GM21717 (cell line): Measurements from ENCODE around the gene TKTL2.
A peak's percentile ranks its signal among the peaks of the same experiment; 100 is the strongest.

Experiments used
- ATAC-seq: cut with Tn5 transposase; IDR thresholded peaks from one replicate; pipeline ENCODE4 v1.9.1; 2021; ENCODE audit warnings: mild to moderate bottlenecking, moderate library complexity; ENCODE audit not compliant: unreplicated experiment

The TKTL2 gene

DNA sequence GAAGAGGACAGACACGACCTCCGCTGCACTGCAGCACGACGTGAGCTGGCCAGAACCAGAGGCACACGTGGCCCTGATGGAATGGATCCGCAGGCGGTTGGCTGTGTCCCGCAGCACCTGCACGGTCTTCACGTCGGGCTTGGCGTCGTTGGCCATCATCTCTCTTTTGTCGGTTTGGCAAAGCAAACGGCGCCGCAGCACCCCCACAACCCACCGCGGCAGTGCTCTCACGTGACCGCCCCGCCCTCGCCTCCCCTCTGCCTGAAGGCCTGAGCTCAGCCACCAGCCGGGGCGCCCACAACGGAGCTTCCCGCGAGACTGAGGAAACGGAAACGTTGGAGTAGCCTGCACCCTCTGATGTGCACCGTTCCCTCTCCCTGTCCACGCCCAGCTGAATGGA lies at the start of gene TKTL2:
TKTL2 (minus strand) TSS at position 179 of the 400 bp plus-strand sequence; CDS start at position 159, 20 bp downstream.
- ATAC-seq, result no peak

GRCh38 chr4:163515198-163515597 lies 41.6 kb upstream of the TKTL2 start:
- no peak for ATAC-seq

DNA sequence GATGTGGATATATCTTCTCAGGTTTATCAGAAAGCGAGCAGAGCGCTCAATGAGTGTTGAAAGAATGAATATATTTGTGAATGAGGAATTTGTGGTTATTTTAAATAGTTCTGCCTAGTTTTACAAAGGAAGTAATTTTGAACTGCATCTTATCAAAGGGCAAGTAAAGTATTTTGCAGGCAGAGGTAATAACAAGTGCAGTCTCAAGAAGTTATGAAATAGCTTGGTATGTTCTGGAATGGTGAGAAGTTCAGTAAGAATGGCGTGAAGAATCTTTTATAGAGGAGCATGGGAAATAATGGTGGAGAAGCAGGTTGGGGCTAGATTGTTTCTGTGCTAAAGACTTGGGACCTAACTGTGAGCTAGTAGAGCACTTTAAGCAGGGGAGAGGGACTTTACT lies 31.8 kb upstream of the TKTL2 start:
- ATAC-seq, result no peak

GRCh38 chr4:163500586-163500985 lies 27.0 kb upstream of the TKTL2 start:
- no peak for ATAC-seq

GRCh38 chr4:163495900-163496299 lies 22.3 kb upstream of the TKTL2 start:
- ATAC-seq, result peak; percentile 20

DNA sequence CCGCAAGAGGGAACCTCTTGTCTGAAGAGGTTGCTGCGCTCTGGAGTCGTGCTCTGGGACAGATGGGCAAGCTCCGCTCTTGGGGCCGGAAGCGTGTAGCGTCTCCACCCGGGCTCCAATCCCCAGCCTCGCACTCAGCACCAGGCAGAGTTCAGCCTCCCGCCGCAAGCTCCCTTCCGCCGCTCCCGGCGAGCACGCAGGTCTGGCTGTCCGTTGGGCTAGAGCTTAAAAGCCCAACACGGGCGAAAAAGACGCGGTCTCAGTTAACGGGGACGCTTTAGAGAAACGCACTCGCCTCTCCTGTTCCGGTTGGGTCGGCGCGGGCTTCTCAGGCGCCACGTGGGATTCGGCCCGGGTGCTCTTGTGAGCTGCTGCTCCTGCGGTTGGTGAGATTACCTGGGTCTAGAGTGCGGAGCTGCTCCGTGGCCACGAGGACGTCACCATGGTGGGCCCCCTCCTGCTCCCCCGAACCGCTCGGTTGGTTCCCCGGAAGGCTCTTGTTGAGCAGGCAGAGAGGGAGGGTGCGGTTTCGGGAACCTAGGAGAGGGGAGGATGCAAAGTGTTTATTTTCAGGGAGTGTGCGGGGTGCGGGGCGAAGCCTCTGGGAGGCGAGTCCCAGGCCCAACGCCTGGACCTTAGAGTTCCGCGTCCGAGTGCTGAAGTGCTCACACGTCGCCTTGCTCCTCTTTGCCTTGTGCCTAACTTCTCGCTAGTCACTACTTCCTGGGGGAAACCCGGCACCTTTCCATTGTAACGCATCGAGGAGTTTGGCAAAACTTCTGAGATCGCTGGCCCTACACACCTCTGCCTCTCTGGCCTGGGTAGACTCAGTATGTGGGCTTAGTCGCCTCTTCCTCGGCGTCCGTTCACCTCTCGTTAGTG lies 21.0 kb upstream of the TKTL2 start, which contains the start of gene TMA16:
TMA16 (plus strand) TSS at position 331 of the 882 bp plus-strand sequence; CDS start at position 443, 112 bp downstream.
- ATAC-seq, result peak; percentile 93

- peak; percentile 20 for ATAC-seq
Measured at GRCh38 chr4:163493643-163494359, 20.2 kb upstream of the TKTL2 start.

GRCh38 chr4:163492951-163493504 lies 19.5 kb upstream of the TKTL2 start:
- no peak for ATAC-seq

DNA sequence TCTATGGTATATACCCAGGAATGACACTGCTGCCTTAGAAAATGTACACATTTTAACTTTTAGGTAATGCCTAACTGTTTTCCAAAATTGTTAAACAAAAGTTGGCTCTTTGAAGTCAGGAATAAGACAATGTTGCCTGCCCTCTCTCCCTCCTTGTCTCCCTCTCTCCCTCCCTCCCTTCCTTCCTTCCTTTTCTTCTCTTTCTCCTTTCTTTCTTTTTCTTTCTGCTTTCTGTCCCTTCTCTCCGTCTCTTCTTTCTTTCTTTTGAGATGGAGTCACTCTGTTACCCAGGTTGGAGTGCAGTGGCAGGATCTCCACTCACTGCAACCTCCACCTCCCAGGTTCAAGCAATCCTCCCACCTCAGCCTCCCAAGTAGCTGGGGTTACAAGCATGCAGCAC lies 16.4 kb upstream of the TKTL2 start:
- ATAC-seq, result no peak

DNA sequence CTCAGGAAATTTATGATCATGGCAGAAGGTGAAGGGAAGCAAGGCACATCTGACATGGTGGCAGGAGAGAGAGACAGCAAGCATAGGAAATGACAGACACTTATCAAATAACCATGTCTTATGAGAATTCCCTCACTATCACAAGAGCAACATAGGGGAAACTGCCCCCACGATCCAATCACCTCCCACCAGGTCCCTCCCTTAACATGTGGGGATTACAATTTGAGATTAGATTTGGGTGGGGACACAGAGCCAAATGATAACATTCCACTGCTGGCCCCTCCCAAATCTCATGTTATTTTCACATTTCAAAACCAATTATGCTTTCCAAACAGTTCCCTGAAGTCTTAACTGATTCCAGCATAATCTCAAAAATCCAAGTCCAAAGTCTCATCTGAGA lies 12.8 kb upstream of the TKTL2 start:
- no peak for ATAC-seq

DNA sequence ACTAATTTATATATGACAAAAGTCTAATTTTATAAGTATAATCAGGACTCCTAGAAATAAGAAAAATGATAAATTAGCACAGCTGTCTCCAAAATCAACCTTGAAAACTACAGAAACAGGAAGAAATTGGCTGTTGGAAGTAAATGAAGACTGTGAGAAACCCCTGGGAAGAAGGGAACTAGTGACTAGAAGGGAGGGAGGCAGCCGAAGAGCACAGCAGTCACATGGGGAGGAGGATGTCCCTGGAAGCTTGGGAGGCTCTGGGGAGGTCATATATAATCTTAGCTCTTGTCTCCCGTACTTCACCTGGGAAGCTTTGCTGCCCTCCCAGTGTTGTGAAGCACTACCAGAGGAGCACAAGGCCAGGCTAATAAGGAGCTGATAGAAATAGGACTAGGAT lies 12.0 kb upstream of the TKTL2 start:
- no peak for ATAC-seq

DNA sequence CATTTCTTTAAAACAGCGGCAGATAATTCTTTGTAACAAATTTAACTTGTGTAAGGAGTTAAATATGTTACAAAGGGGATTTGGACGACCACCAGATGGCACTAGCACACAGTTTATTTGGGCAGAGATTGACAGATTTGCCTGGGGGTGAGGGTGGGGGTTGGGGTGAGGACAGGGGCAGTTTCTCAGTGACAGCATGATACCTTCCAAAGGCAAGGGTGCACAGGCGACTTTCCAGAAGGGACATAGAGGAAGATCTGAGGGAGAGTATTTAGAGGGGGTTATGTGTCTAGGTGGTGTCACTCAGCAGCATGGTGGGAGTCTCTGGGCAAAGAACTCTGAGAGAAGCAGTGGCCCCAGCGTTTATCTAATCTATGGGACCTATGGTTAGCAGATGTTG lies 11.4 kb upstream of the TKTL2 start:
- peak; percentile 47 for ATAC-seq

DNA sequence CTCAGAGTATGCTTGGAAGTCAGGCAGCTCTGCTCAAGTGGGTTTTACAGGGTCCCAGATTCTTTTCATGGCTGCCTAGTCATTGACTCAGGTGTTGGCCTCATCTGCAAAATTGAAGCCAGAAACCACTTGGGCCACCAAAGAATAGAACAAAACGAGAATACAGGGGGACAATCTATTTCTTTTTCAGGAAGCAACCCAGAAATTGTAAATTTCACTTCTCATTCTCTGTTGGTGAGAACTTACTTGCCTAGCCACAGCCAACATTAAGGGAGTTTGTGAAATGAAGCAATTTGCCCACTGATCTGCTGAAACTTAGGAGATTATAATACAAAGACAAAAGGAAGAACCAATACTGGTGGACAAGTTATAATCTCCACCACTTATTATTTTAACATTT lies 8.6 kb upstream of the TKTL2 start:
- peak; percentile 55 for ATAC-seq

DNA sequence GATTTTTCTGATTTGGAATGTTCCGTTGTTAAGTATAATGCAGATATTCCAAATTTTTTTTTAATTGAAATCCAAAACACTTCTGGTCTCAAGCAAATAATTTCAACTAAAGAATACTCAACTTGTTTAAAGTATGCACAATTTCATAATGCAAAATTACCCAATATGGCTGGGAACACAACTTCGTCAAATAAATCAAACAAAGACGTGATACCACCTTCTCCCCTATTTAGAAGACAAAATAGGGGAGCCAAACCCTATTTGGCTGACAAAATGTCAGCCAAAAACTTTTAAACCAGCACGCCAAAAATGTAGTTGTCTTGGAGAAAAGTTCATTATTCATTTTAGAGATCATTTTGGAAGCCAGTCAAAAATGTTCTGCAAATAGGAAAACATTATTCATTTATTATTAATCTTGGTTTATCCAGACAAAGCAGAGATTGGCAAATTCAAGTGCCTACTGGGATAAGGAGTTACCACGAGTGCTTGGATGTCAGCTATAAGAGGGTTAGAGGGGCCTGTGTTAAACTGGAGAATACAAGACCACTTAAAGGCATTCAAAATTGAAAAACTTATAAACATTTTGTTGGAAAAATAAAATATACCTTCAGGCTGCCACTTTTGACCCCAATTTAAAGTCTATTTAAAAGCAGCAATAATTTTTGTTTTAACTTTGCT lies 3.3 kb upstream of the TKTL2 start:
- ATAC-seq, result no peak

- ATAC-seq, result no peak
Measured at GRCh38 chr4:163474027-163474426, 473 bp upstream of the TKTL2 start.

DNA sequence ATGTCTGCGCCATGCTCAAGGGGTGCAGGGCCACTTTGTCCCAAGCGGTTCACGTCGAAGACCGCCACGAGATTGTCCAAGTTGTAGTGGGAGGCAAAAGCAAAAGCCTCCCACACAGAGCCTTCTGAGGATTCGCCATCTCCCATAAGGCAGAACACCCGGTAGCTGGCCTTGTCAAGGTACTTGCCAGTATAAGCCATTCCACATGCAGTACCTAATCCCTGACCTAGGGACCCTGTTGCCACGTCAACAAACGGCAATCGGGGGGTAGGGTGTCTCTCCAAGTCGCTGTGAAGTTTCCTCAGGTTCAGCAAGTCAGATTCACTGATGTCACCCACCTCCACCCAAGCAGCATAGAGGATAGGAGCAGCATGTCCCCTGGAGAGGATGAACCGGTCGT lies 424 bp downstream of the TKTL2 start:
- ATAC-seq, result no peak

- no peak for ATAC-seq
Measured at GRCh38 chr4:163470391-163470790, 3.2 kb downstream of the TKTL2 start.

- ATAC-seq, result no peak
Measured at GRCh38 chr4:163467082-163467770, 6.3 kb downstream of the TKTL2 start.

GRCh38 chr4:163462556-163462955 lies 11.0 kb downstream of the TKTL2 start:
- no peak for ATAC-seq

DNA sequence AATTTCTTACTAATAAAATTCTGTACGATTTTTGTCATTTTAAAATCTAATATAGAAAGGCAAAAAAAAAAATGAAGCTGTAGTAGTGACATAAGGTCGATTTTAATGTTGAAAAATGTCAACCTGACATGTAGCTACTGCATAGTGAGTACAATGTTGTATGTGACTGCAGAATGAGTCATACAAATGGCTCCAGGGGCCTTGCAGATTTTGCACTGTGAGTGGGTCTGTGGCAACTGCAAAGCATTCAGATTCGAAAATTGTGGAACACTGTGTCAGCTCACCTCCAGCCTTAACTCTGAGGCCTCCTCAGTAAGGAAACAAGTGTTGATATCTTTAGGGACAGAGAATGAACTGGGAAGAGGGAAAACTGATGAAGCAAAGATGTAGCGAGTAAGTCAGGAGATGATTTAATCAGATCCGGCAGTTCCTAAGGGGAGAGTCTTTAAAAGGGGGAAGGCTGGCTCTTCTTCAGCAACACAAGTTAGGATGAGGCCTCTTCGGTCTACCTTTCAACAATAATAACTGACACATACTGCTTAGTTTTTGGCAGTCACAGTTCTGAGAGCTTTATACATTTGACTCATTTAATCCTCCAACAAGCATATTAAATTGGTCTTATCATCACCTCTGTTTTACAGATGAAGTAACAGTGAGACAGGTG lies 24.9 kb downstream of the TKTL2 start:
- no peak for ATAC-seq
